ENCODE results near the gene FSTL4. TPM values are rescaled to one million over a fixed set of nuclear protein-coding genes. Genes with fewer than 3 reads are reported as not detected.

Gene FSTL4
- total and polyA plus RNA-seq, 2 of the 13 experiments (the other 11 are each of a cell fraction or from before 2014, with no cell fraction given) = 2.1 to 3.0 TPM

GRCh38 chr5:133267601-133268000, 344.7 kb downstream of the FSTL4 start (continued):
- TF ChIP-seq, protein P1, sequence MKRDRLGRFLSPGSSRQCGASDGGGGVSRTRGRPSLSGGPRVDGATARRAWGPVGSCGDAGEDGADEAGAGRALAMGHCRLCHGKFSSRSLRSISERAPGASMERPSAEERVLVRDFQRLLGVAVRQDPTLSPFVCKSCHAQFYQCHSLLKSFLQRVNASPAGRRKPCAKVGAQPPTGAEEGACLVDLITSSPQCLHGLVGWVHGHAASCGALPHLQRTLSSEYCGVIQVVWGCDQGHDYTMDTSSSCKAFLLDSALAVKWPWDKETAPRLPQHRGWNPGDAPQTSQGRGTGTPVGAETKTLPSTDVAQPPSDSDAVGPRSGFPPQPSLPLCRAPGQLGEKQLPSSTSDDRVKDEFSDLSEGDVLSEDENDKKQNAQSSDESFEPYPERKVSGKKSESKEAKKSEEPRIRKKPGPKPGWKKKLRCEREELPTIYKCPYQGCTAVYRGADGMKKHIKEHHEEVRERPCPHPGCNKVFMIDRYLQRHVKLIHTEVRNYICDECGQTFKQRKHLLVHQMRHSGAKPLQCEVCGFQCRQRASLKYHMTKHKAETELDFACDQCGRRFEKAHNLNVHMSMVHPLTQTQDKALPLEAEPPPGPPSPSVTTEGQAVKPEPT (CRISPR knock-in tag; IDR thresholded peaks at IDR 0.05; ENCODE audit: low read depth) = no peak
- 0 out of 2 replicates have a peak, but pooled peaks have one; percentile 20 for TF ChIP-seq NR2C2 (CRISPR knock-in tag; IDR thresholded peaks at IDR 0.05; ENCODE audit: borderline replicate concordance)
- TF ChIP-seq ZNF703 (CRISPR knock-in tag; IDR thresholded peaks at IDR 0.05; ENCODE audit: borderline replicate concordance) = no peak

GRCh38 chr5:133266966-133267365, 345.4 kb downstream of the FSTL4 start:
- Histone ChIP-seq H3K27ac (ENCODE audit: extremely low read length, insufficient read depth, low read length) (no peak overlapping the region), H3K9ac (ENCODE audit: insufficient read depth, low read depth, low read length) (no peak overlapping the region), H3K27me3 (ENCODE audit: control insufficient read depth in 1 of 2, insufficient read depth in 2 of 2, low read length in 2 of 2) (peaks cover 1 to 24% of the 10 kb centered on the region in 2 experiments; a peak in 2 of 5 replicates), H3K4me1 (ENCODE audit: insufficient read depth, low read length) (peaks cover 27% of the 10 kb centered on the region), H3K4me3 (replicated peaks in 1 of 3; ENCODE audit: insufficient read depth in 1 of 3, low read depth in 2 of 3, low read length in 3 of 3) (no peak overlapping the region), H3K79me2 (ENCODE audit: insufficient read depth, low read length) (no peaks in the 10 kb centered on the region), H3K9me3 (ENCODE audit: low read length) (no peaks in the 10 kb centered on the region), H3K4me2 (ENCODE audit: low read depth, low read length) (peak overlapping the region; percentile 81; the same call in 1 of the 2 replicates), H2AFZ (ENCODE audit: low read length) (no peak overlapping the region), H3K36me3 (replicated peaks in 1 of 2; ENCODE audit: control insufficient read depth in 1 of 2, insufficient read depth in 2 of 2, low read length in 2 of 2) (no peaks in the 10 kb centered on the region), H4K20me1 (ENCODE audit: insufficient read depth, low read length) (no peaks in the 10 kb centered on the region)
- no peak for TF ChIP-seq ASH2L (IDR thresholded peaks at IDR 0.05; ENCODE audit: insufficient read length, low read depth, low read length)
- no peak for TF ChIP-seq ZBTB39 (CRISPR knock-in tag; IDR thresholded peaks at IDR 0.05)
- DNase-seq (ENCODE audit: low spot score) = no peak
- in situ Hi-C loops (cut with HindIII; ENCODE audit: extremely low pct_ligation_motif_present, low pct_unique_long_range_greater_than_20kb) (no loop called here), intact Hi-C loops (cut with micrococcal nuclease; ENCODE audit: unreplicated experiment) (loop anchor here (5.0 kb wide), 1 partner anchor 155 kb away; no protein-coding TSS in a partner anchor)
- CTCF ChIA-PET (ENCODE audit: low intra/inter-chr PET ratio, low total read pairs) = no interaction called here
- no peak for FAIRE-seq
- BruUV-seq (replicated peaks) = no TSS peak
- 65% methylated on average over 4 of the region's 4 CpGs for WGBS (ENCODE audit: low lambda C conversion rate)
- no peak for ATAC-seq
- POLR2A ChIA-PET = interaction anchor here (1.5 kb wide), 1 partner anchor 15 kb away, joined by 7 read pairs; no protein-coding TSS in a partner anchor

Measured in HepG2 (cell line).